GF-D8 (cell line): Measurements from ENCODE around the gene FAM222B.
A peak's percentile ranks its signal among the peaks of the same experiment; 100 is the strongest.
"Not testable (repeated sequence)": the region's sequence is repeated elsewhere in the genome, so short reads cannot be mapped to it uniquely, and the experiment has no call there.

Source experiments
- DNase-seq: peaks from one replicate; lab custom pipeline; 2025; lab: John Stamatoyannopoulos, UW

FAM222B gene

GRCh38 chr17:28745786-28746411, 96.7 kb downstream of the FAM222B start:
- DNase-seq = no peak

- no peak for DNase-seq
Measured at GRCh38 chr17:28744972-28745785, 97.4 kb downstream of the FAM222B start.

GRCh38 chr17:28744104-28744971, 98.3 kb downstream of the FAM222B start:
- no peak for DNase-seq

DNA sequence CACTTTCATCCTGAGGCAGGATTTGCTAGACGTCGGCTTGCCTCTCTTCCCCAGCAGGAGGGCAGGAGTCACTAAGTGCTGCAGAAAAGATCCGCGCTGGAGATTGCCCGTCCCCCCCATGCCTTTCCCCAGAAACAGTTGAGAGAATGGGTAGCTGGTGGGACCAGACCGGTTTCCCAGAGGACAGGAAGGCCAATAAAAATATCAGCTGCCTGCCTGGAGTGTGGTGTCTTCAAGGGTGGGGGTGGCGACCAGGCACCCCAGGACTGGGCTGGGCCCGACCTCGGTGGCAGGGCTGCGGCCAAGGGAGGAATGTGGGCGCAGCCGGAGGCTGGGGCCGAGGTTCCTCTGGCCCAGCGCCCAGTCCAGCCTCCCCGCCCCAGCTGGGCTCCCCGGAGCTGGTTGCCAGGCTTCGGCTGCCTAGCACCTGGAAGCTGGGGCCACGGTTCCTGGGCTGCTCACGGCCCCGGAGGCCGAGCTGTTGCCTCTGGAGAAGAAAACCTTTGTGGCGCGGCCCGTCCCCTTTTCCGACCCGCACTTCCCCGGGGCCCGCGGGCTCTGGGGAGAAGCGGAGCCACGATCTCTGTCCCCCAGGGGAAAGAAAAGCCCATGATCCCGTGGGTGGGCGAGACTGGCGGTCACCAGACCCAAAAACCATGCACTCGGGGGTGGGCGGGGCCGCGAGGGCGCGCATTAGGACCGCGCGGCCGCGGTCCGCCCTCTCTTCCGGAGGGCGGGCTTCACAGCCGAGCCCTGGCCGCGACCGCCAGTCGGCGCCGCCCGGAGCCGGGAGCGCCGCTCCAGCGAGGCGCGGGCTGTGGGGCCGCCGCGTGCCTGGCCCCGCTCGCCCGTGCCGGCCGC, 99.1 kb downstream of the FAM222B start, which contains the start of gene TRAF4:
TSS of gene TRAF4 (plus strand) at position 769 of the 861 bp plus-strand sequence. CDS start 102 bp downstream, outside the sequence.
- peak; percentile 68 for DNase-seq

- DNase-seq = peak; percentile 77
Measured at GRCh38 chr17:28741358-28742349, 100.9 kb downstream of the FAM222B start.

- no peak for DNase-seq
Measured at GRCh38 chr17:28740406-28741357, 101.9 kb downstream of the FAM222B start.

DNA sequence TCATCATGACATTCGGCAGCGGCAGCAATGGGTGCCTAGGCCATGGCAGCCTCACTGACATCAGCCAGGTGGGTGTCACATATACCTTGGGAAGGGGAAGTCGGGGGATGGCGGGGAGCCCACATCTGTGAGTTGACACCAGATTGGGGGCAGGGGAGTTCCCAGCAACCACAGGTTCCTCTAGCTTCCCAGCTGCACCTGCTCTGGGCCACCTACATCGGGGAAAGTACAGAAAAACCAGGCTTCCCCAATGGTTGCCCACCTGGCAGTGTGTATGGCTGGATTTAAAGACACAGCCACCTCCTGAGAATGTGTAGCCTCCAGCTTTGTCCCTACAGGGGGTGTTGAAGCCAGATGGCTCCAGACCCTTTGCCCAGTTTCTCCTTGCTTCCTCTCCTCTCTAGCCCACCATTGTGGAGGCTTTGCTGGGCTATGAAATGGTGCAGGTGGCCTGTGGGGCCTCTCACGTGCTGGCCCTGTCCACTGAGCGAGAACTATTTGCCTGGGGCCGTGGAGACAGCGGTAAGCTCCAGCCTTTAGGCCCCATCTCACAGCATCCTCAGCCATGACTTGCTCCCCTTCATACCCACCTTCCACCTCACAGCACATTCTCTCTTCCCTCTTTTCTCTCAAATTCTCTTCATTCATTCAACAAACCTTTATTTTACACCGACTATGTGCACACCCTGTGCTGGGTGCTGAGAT, 103.8 kb downstream of the FAM222B start:
- DNase-seq = no peak

DNA sequence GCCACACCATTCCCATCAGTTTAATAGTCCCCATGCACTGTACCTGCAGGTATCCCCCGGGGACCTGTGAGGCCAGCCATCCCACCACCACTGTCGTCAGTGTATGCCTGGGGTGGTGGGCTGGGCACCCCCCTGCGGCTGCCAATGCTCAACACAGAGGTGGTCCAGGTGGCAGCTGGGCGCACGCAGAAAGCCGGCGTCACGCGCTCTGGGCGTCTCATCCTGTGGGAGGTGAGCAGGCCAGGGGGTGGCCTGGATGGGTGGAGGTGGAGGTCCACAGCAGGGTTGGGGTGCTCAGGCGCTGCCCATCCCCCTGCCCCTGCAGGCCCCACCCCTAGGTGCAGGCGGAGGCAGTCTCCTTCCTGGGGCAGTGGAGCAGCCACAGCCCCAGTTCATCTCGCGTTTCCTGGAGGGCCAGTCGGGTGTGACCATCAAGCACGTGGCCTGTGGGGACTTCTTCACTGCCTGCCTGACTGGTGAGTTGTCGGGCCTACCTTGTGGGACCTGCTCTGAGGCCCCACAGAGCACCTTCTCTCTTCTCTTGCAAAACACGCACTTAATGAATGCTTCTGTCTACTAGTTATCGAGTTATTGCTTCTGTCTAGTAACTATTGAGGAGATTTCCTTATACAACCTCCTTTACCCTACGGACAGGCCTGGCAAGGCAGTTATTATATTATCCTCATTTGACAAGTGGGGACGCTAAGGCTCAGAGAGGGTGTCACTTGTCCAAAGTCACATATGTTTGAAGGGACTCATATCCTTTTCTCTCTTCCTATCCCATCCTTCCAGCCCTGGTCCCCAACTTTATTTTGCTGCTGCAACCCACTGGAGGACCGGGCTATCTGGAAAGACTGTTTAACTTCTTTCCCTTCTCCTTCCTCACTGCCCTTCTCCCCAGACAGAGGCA, 104.6 kb downstream of the FAM222B start:
- peak; percentile 12 for DNase-seq

DNA sequence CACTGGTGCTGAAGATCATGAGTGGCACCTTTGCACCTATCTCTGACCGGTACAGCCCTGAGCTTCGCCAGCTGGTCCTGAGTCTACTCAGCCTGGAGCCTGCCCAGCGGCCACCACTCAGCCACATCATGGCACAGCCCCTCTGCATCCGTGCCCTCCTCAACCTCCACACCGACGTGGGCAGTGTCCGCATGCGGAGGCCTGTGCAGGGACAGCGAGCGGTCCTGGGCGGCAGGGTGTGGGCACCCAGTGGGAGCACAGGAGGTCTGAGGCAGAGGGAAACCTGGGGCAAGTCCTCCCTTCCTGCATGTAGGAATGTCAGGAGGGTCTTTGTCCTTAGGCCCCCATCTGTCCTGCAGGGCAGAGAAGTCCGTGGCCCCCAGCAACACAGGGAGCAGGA, 105.3 kb downstream of the FAM222B start:
- no peak for DNase-seq

DNA sequence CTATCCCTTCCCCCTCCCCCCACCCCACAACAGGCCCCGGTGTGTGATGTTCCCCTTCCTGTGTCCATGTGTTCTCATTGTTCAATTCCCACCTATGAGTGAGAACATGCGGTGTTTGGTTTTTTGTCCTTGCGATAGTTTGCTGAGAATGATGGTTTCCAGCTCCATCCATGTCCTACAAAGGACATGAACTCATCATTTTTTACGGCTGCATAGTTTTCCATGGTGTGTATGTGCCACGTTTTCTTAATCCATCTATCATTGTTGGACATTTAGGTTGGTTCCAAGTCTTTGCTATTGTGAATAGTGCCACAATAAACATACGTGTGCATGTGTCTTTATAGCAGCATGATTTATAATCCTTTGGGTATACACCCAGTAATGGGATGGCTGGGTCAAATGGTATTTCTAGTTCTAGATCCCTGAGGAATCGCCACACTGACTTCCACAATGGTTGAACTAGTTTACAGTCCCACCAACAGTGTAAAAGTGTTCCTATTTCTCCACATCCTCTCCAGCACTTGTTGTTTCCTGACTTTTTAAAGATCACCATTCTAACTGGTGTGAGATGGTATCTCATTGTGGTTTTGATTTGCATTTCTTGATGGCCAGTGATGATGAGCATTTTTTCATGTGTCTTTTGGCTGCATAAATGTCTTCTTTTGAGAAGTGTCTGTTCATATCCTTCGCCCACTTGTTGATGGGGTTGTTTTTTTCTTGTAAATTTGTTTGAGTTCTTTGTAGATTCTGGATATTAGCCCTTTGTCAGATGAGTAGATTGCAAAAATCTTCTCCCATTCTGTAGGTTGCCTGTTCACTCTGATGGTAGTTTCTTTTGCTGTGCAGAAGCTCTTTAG, 106.4 kb downstream of the FAM222B start:
- DNase-seq = not testable (repeated sequence)

GRCh38 chr17:28735242-28735722, 107.3 kb downstream of the FAM222B start:
- DNase-seq = peak; percentile 2

GRCh38 chr17:28734712-28735241, 107.8 kb downstream of the FAM222B start:
- no peak for DNase-seq

DNA sequence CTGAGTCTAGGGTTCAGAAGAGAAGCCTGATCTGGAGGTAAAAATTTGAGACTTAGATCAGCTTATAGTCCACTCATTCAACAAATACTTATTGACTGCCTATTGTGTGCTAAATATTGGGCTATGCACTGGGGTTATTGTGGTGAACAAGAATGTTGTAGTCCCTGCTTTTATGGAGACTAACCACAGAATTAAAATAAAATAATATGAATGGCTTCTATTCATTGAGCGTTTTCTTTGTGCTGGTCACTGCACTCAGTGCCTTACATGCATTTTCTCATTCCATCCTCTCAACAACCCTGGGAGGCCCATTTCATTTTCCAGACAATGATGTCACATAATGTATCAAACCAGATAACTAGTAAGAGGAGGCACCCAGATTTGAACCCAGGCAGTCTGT, 109.2 kb downstream of the FAM222B start:
- DNase-seq = no peak

DNA sequence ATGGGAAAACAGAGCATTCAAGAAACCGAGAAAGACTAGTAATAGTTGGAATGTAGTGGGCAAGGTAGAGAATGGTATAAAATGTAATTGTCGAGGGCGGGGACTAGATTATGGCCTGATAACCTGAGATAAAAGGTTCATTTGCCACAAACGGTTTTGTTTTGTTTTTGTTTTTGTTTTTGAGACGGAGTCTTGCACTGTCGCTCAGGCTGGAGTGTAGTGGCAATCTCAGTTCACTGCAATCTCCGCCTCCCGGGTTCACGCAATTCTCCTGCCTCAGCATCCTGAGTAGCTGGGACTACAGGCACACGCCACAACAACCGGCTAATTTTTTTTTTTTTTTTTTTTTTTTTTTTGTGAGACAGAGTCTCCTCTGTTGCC, 112.7 kb downstream of the FAM222B start:
- DNase-seq = no peak

DNA sequence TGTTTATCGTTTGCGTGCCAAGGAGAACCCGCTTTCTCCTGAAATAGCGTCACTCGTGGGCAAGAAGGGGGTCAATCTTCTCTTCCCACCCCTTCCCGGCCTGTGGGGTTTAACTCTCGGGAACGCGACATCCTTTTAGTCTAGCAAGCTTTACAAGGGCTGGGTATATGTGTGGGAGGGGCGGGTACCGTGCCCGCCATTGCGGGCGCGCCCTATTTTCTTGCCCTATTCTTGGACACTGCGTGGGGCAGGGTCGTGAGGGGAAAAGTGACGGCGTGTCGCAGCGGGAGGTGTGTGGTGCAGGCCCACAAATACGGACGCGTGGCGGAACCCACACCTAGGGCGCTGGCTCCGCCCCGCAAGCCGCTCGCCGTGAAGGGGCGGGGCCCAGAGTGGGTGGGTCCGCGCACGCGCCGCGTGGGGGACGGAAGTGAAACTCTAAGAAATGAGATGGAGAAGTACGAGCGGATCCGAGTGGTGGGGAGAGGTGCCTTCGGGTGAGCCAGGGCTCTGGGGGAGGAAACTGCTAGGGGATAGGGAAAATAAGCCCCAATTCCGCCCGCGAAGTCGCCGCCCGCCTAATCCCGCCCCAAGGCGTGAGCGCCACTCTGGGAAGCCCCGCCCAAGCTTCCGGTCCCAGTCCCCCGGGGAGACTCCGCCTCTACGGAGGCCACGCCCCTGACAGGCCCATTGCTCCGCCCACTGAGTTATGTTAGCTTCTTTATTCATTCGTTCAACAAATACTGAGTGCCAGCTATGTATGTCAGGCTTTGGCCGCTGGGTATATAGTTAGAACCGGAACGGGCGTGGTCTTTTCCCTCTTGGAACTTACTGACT, 114.0 kb downstream of the FAM222B start, which contains the start of gene NEK8:
TSS of gene NEK8 (plus strand) at position 425 of the 837 bp plus-strand sequence. CDS start at position 451, 26 bp downstream.
- DNase-seq = peak; percentile 55
